B cell (primary cell): Measurements from ENCODE around the gene SMG1. TPM values are rescaled to one million over a fixed set of nuclear protein-coding genes. Genes with fewer than 3 reads are reported as not detected.
"Not testable (repeated sequence)": the region's sequence is repeated elsewhere in the genome, so short reads cannot be mapped to it uniquely, and the experiment has no call there.

Experiments
- ATAC-seq: fragments of 200-7000 bp; cut with Tn5 transposase; one replicate; pipeline ENCODE4 v1.10.0; 2021; ENCODE audit warnings: low read depth, mild to moderate bottlenecking, moderate number of reproducible peaks, moderate library complexity
- CTCF ChIA-PET: fragments of 350-600 bp; sonication (Branson Sonifier 250); formaldehyde crosslinking; loops from one replicate; lab custom pipeline; 2021; ENCODE audit warnings: antibody characterized with exemption, inconsistent platforms; lab: Charles Lee
- POLR2A ChIA-PET: fragments of 350-600 bp; sonication (Branson Sonifier 250); formaldehyde crosslinking; loops from one replicate; lab custom pipeline; 2021; ENCODE audit warnings: antibody characterized with exemption; lab: Charles Lee
- DNase-seq: peaks from one replicate; pipeline ENCODE4 v3.0.0; 2013
- H2AFZ ChIP-seq: 2 replicates; pipeline ENCODE4 v1.6.1; 2012; ENCODE audit warnings: mild to moderate bottlenecking, low read depth, low read length; ENCODE audit not compliant: insufficient read depth, poor library complexity, severe bottlenecking
- H3K27ac ChIP-seq, 2 donors: 1 replicate in 1 of 2; 2 replicates in 1 of 2; pipeline ENCODE4 v1.5.1; 2012 to 2013; ENCODE audit warnings: low read length in 2 of 2, mild to moderate bottlenecking in 2 of 2, moderate library complexity in 1 of 2
- H3K27me3 ChIP-seq, 4 experiments: fragments of 200-600 bp in 1 of 4; sonication (generic) in 1 of 4; replicated peaks in 1 of 4; 1 replicate in 2 of 4; 2 replicates in 2 of 4; pipeline versions ENCODE4 v1.6.1 to v1.7.0; 2013 to 2016; ENCODE audit warnings: low read length in 3 of 4, mild to moderate bottlenecking in 2 of 4, mixed read lengths in 1 of 4, moderate library complexity in 1 of 4; ENCODE audit not compliant: insufficient read depth in 4 of 4, control insufficient read depth in 3 of 4; ENCODE audit errors: control extremely low read depth in 1 of 4
- H3K36me3 ChIP-seq, 2 experiments: replicated peaks in 1 of 2; 1 replicate in 1 of 2; 2 replicates in 1 of 2; pipeline versions ENCODE4 v1.6.1 to v1.7.1; 2013; ENCODE audit warnings: low read length in 1 of 2; ENCODE audit not compliant: insufficient read depth in 2 of 2, control insufficient read depth in 1 of 2; ENCODE audit errors: control extremely low read depth in 1 of 2, extremely low read depth in 1 of 2
- H3K4me1 ChIP-seq, 2 donors: fragments of 200-600 bp in 1 of 2; sonication (generic) in 1 of 2; 1 replicate in 1 of 2; 2 replicates in 1 of 2; pipeline versions ENCODE4 v1.5.1 to v1.6.1; 2013 to 2017; ENCODE audit warnings: low read length in 2 of 2; ENCODE audit not compliant: control insufficient read depth in 2 of 2, insufficient read depth in 2 of 2
- H3K4me2 ChIP-seq: replicated peaks from 2 replicates; pipeline ENCODE3; 2012; ENCODE audit warnings: mild to moderate bottlenecking, low read depth, low read length; ENCODE audit not compliant: poor library complexity, severe bottlenecking
- H3K4me3 ChIP-seq, 5 experiments: fragments of 200-600 bp in 1 of 5; sonication (generic) in 1 of 5; 1 replicate in 3 of 5; 2 replicates in 2 of 5; pipeline versions ENCODE4 v1.5.1 to v1.7.0; 2011 to 2016; ENCODE audit warnings: low read length in 4 of 5, mild to moderate bottlenecking in 4 of 5, low read depth in 2 of 5, control low read depth in 1 of 5, moderate library complexity in 1 of 5; ENCODE audit not compliant: insufficient read depth in 1 of 5; ENCODE audit errors: control extremely low read depth in 1 of 5, extremely low read depth in 1 of 5
- H3K79me2 ChIP-seq: fragments of 200-600 bp; sonication (generic); one replicate; pipeline ENCODE4 v1.6.0; 2016; ENCODE audit warnings: low read length; ENCODE audit not compliant: control insufficient read depth, insufficient read depth
- H3K9ac ChIP-seq: fragments of 200-600 bp; sonication (generic); 2 replicates; pipeline ENCODE4 v1.6.1; 2017; ENCODE audit warnings: mild to moderate bottlenecking, low read length, moderate library complexity
- H3K9me3 ChIP-seq, 3 donors: one replicate each; pipeline versions ENCODE4 v1.6.1 to v1.7.1; 2013; ENCODE audit warnings: low read length in 2 of 3; ENCODE audit not compliant: control insufficient read depth in 2 of 3, insufficient read depth in 1 of 3; ENCODE audit errors: control extremely low read depth in 1 of 3
- H4K20me1 ChIP-seq: 2 replicates; pipeline ENCODE4 v1.6.0; 2012; ENCODE audit warnings: mild to moderate bottlenecking, low read length; ENCODE audit not compliant: insufficient read depth, control insufficient read depth, poor library complexity, severe bottlenecking
- H3K27ac Mint-ChIP-seq: one replicate; pipeline ENCODE4 v1.8.0; 2021; ENCODE audit warnings: mixed read lengths
- H3K27me3 Mint-ChIP-seq: one replicate; pipeline ENCODE4 v1.8.0; 2021; ENCODE audit warnings: mixed read lengths
- H3K4me1 Mint-ChIP-seq: one replicate; pipeline ENCODE4 v1.8.0; 2021; ENCODE audit warnings: mixed read lengths
- H3K4me3 Mint-ChIP-seq: one replicate; pipeline ENCODE4 v1.8.0; 2021; ENCODE audit warnings: mixed read lengths
- H3K9me3 Mint-ChIP-seq: one replicate; pipeline ENCODE4 v1.8.0; 2022; ENCODE audit warnings: mixed read lengths; ENCODE audit not compliant: insufficient read depth
- EZH2 ChIP-seq: IDR thresholded peaks from 2 replicates; pipeline ENCODE4 v1.6.1; 2012; ENCODE audit warnings: borderline replicate concordance, low read depth, mild to moderate bottlenecking, moderate library complexity, low read length; ENCODE audit not compliant: insufficient read depth, poor library complexity, severe bottlenecking
- WGBS: methylation state at CpG from one replicate; pipeline ENCODE4 v1.1.5; 2013; ENCODE audit warnings: missing lambda C conversion rate; ENCODE audit not compliant: insufficient coverage; 5-methylcytosine and 5-hydroxymethylcytosine counted together
- intact Hi-C: fragments of 100-400 bp; cut with micrococcal nuclease; formaldehyde crosslinking; loops from one replicate; pipeline ENCODE4 v1.10.0; 2022
- polyA plus RNA-seq: library from polyadenylated mRNA; depleted of rRNA; stranded (reverse); fragments of >200 nt; gene quantifications from 2 replicates; pipeline ENCODE4 v1.2.3, GENCODE V29; 2012
- total RNA-seq, 2 donors: library from RNA; stranded (reverse); fragments of 120-200 nt in 1 of 2; gene quantifications; 1 replicate in 1 of 2; 2 replicates in 1 of 2; pipeline versions ENCODE4 v1.2.3 to v1.2.4, GENCODE V29; 2013 to 2022
- TF ChIP-seq, protein P1 (sequence below): fragments of 200-600 bp; IDR thresholded peaks from one replicate; pipeline ENCODE4 v1.8.0; 2022; ENCODE audit warnings: antibody characterized with exemption, mild to moderate bottlenecking

SMG1 gene
- total and polyA plus RNA-seq, 2 donors (not counting 1 experiment from before 2014, with no cell fraction given), result 23.2 to 256 TPM

DNA sequence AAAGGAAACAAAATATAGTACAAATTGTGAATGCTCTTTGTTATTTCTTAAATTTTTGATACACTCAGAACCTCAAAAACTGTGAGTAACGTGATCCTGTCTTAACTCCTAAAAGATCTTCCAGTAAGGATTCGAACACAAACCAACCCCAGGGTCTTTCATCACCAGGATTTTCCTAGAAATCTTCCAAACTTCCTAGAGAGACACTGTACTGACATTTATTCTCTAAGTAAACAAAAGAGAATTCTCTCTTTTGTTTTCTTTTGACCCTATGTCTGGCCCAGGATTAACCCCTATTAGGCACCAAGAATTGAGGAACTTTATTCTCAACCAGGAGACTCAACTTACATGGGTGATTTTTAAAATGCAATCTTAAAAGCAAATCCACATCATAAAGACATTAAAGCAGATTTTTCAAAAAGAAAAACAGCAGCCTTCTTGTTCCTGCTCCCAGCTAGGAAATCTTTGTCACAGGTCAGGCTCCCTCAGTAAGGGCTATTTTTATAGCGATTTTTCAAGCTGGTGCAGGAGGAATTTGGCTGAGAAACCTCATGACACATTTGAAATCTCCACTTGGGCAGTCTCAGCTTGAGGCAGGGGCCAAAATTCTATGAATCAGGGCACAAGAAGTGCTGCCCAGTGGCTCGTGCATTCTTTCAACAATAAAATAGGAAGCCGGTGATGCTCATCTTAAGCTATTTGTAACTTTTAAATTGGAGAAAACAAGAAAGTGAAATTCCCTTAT, 6.2 kb upstream of the SMG1 start:
- Histone ChIP-seq H2AFZ (no peak overlapping the region), H4K20me1 (no peaks in the 10 kb centered on the region), H3K4me1 (peaks cover 0 to 3% of the 10 kb centered on the region in 2 donors), H3K9me3 (no peaks in the 10 kb centered on the region), H3K79me2 (no peaks in the 10 kb centered on the region), H3K9ac (no peak overlapping the region), H3K4me2 (no peak overlapping the region), H3K27me3 (no peaks in the 10 kb centered on the region), H3K36me3 (no peaks in the 10 kb centered on the region), H3K4me3 (no peak overlapping the region), H3K27ac (peak overlapping the region in 1 of 2 donors; percentile 63)
- H3K9me3 Mint-ChIP-seq, result no peaks in the 10 kb centered on the region
- 69% methylated on average over 2 of the region's 5 CpGs for WGBS
- H3K4me1 Mint-ChIP-seq, result peaks cover 19% of the 10 kb centered on the region
- H3K27me3 Mint-ChIP-seq, result peaks cover under 1% of the 10 kb centered on the region
- peak overlapping the region; percentile 26 for H3K4me3 Mint-ChIP-seq
- ChIA-PET POLR2A (interaction anchor here (0.8 kb wide), 1 partner anchor 131 kb away, joined by 4 read pairs; the partner anchor contains the start of gene ARL6IP1), CTCF (interaction anchor here (1.0 kb wide), 1 partner anchor 13 kb away, joined by 4 read pairs; no protein-coding TSS in a partner anchor)
- intact Hi-C loops, result no loop called here
- ATAC-seq, result no peak
- DNase-seq, result no peak
- peak overlapping the region; percentile 69 for H3K27ac Mint-ChIP-seq
- TF ChIP-seq EZH2, result no peak
- TF ChIP-seq, protein P1, sequence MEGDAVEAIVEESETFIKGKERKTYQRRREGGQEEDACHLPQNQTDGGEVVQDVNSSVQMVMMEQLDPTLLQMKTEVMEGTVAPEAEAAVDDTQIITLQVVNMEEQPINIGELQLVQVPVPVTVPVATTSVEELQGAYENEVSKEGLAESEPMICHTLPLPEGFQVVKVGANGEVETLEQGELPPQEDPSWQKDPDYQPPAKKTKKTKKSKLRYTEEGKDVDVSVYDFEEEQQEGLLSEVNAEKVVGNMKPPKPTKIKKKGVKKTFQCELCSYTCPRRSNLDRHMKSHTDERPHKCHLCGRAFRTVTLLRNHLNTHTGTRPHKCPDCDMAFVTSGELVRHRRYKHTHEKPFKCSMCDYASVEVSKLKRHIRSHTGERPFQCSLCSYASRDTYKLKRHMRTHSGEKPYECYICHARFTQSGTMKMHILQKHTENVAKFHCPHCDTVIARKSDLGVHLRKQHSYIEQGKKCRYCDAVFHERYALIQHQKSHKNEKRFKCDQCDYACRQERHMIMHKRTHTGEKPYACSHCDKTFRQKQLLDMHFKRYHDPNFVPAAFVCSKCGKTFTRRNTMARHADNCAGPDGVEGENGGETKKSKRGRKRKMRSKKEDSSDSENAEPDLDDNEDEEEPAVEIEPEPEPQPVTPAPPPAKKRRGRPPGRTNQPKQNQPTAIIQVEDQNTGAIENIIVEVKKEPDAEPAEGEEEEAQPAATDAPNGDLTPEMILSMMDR, result no peak

DNA sequence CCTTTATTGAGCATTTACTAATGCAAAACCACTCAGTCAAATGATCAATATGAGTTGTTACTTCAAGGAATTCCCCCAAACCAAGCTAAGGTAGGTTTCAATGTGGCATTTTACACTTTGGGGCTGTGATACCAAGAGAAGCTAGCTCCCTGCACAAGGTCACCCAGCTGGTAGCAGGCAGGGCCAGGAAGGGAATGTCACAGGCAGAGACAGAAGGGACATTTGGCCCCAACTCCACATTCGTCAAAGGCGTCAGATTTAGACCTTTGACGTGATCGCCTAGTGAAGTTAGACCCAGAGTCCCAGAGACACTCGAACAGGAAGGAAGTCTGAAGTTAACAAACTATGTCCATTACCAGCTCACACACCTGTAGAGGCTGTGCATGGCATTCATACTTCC, 5.5 kb upstream of the SMG1 start:
- no peaks in the 10 kb centered on the region for H3K79me2 ChIP-seq
- no peaks in the 10 kb centered on the region for H4K20me1 ChIP-seq
- H3K9me3 Mint-ChIP-seq, result no peaks in the 10 kb centered on the region
- H3K27ac ChIP-seq, result peak overlapping the region in 1 of 2 donors; percentile 63
- POLR2A ChIA-PET, result interaction anchor here (0.8 kb wide), 1 partner anchor 130 kb away, joined by 4 read pairs; the partner anchor contains the start of gene ARL6IP1
- peak overlapping the region; percentile 46 for H3K4me3 Mint-ChIP-seq
- no peaks in the 10 kb centered on the region for H3K9me3 ChIP-seq
- DNase-seq, result peak; percentile 51
- H3K27me3 Mint-ChIP-seq, result no peaks in the 10 kb centered on the region
- H3K4me2 ChIP-seq, result peak overlapping the region; percentile 21
- peaks cover 3 to 4% of the 10 kb centered on the region in 2 donors for H3K4me1 ChIP-seq
- H3K4me3 ChIP-seq, result no peak overlapping the region
- H3K36me3 ChIP-seq, result no peaks in the 10 kb centered on the region
- no peak for TF ChIP-seq EZH2
- TF ChIP-seq, protein P1, result no peak
- no peaks in the 10 kb centered on the region for H3K27me3 ChIP-seq
- intact Hi-C loops, result no loop called here
- peak; percentile 32 for ATAC-seq
- H3K9ac ChIP-seq, result no peak overlapping the region
- CTCF ChIA-PET, result no interaction called here
- H2AFZ ChIP-seq, result peak overlapping the region; percentile 46
- peak overlapping the region; percentile 89 for H3K27ac Mint-ChIP-seq
- peaks cover 24% of the 10 kb centered on the region for H3K4me1 Mint-ChIP-seq
- 100% methylated on average over 1 of the region's 5 CpGs for WGBS

DNA sequence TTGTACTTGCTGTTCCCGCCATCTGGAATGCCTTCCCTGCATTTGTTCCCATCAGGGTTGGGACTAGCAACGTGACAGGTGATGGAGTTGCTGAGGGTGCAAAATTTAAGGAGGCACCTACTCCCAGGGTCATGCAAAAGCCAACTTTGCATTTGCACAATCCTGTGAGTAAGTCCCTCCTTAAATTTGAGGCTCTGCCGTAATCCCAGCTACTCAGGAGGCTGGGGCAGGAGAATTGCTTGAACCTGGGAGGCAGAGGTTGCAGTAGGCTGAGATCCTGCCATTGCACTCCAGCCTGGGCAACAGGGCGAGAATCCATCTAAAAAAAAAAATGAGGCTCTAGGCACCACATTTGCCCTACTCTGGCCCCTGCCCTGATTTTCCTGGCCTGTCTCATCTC, 3.9 kb upstream of the SMG1 start:
- not testable (repeated sequence) for H3K27ac Mint-ChIP-seq
- 72% methylated on average over 3 of the region's 4 CpGs for WGBS

More for the DNA sequence above, 3.9 kb upstream of the SMG1 start:
- H3K4me3 ChIP-seq, H3K79me2 ChIP-seq, H3K27me3 ChIP-seq, DNase-seq, H3K9me3 ChIP-seq, H3K4me1 ChIP-seq, ATAC-seq, H3K27ac ChIP-seq, intact Hi-C loops, H3K9me3 Mint-ChIP-seq, H3K4me3 Mint-ChIP-seq, H3K27me3 Mint-ChIP-seq, H4K20me1 ChIP-seq, H2AFZ ChIP-seq, H3K9ac ChIP-seq, H3K4me2 ChIP-seq, CTCF ChIA-PET, H3K36me3 ChIP-seq: not testable (repeated sequence)
- POLR2A ChIA-PET, result interaction anchor here (0.6 kb wide), 1 partner anchor 11 kb away, joined by 4 read pairs; no protein-coding TSS in a partner anchor
- H3K4me1 Mint-ChIP-seq, result peaks cover 31% of the 10 kb centered on the region
